Measurements from ENCODE around the gene LRP1. TPM values are rescaled to one million over a fixed set of nuclear protein-coding genes. Genes with fewer than 3 reads are reported as not detected.
A peak's percentile ranks its signal among the peaks of the same experiment; 100 is the strongest.

Gene LRP1
- total RNA-seq, 1 experiment from 2014 or later: 14.7 TPM

- no peaks in the 10 kb centered on the region for H3F3A ChIP-seq (ENCODE audit: low read length, unreplicated experiment)
- no peak overlapping the region for H3K4me3 ChIP-seq (ENCODE audit: low read length)
- H2AFZ ChIP-seq (ENCODE audit: low read length): no peak overlapping the region
- H3K27me3 ChIP-seq (ENCODE audit: low read length): no peaks in the 10 kb centered on the region
- H3K27ac ChIP-seq (ENCODE audit: low read length): 0 out of 2 replicates have a peak overlapping the region, but pooled peaks have one; percentile 7
- H4K20me1 ChIP-seq (ENCODE audit: low read length): no peaks in the 10 kb centered on the region
- POLR2A ChIA-PET (ENCODE audit: unreplicated experiment): no interaction called here
- no peaks in the 10 kb centered on the region for H3K9me2 ChIP-seq (replicated peaks; ENCODE audit: low read length)
- no peak for TF ChIP-seq EZH2 (IDR thresholded peaks at IDR 0.05; ENCODE audit: low read length, unreplicated experiment)
- no peak for TF ChIP-seq CTCF (conservative IDR thresholded peaks at IDR 0.05; ENCODE audit: low read depth, low read length)
- no peak for TF ChIP-seq EZH2phosphoT487 (IDR thresholded peaks at IDR 0.05; ENCODE audit: borderline replicate concordance, low read length)
- no peak overlapping the region for H3K9ac ChIP-seq (ENCODE audit: low read length)
- no peaks in the 10 kb centered on the region for H3K79me2 ChIP-seq (ENCODE audit: low read length)
- no peak overlapping the region for H3K4me2 ChIP-seq (ENCODE audit: low read length)
- no TSS peak for BruUV-seq (replicated peaks)
- no peaks in the 10 kb centered on the region for H3K9me3 ChIP-seq (ENCODE audit: low read length)
- DNase-seq: peak; percentile 36
- CTCF ChIA-PET: no interaction called here
- intact Hi-C loops (cut with micrococcal nuclease): no loop called here
- no peaks in the 10 kb centered on the region; the same call in 1 of the 2 replicates for H3K36me3 ChIP-seq (ENCODE audit: low read depth, low read length)
- H3K4me1 ChIP-seq (ENCODE audit: insufficient read depth, low read length): peaks cover 18% of the 10 kb centered on the region
- ATAC-seq: peak; percentile 58
Observed at GRCh38 chr12:57176846-57177245, 48.6 kb downstream of the LRP1 start.

- H3K36me3 ChIP-seq (ENCODE audit: low read depth, low read length): no peaks in the 10 kb centered on the region; the same call in 1 of the 2 replicates
- H2AFZ ChIP-seq (ENCODE audit: low read length): no peak overlapping the region
- no peak overlapping the region for H3K27ac ChIP-seq (ENCODE audit: low read length)
- ChIA-PET CTCF (no interaction called here), POLR2A (ENCODE audit: unreplicated experiment) (no interaction called here)
- no peak overlapping the region for H3K4me3 ChIP-seq (ENCODE audit: low read length)
- no peaks in the 10 kb centered on the region for H3K79me2 ChIP-seq (ENCODE audit: low read length)
- no peaks in the 10 kb centered on the region for H3K27me3 ChIP-seq (ENCODE audit: low read length)
- TF ChIP-seq EZH2phosphoT487 (IDR thresholded peaks at IDR 0.05; ENCODE audit: borderline replicate concordance, low read length) (no peak), CTCF (conservative IDR thresholded peaks at IDR 0.05; ENCODE audit: low read depth, low read length) (no peak), EZH2 (IDR thresholded peaks at IDR 0.05; ENCODE audit: low read length, unreplicated experiment) (no peak)
- no peaks in the 10 kb centered on the region for H3F3A ChIP-seq (ENCODE audit: low read length, unreplicated experiment)
- ATAC-seq (no peak), DNase-seq (no peak)
- H3K9me3 ChIP-seq (ENCODE audit: low read length): no peaks in the 10 kb centered on the region
- H3K9me2 ChIP-seq (replicated peaks; ENCODE audit: low read length): no peaks in the 10 kb centered on the region
- H3K9ac ChIP-seq (ENCODE audit: low read length): no peak overlapping the region
- H3K4me2 ChIP-seq (ENCODE audit: low read length): no peak overlapping the region
- H4K20me1 ChIP-seq (ENCODE audit: low read length): no peaks in the 10 kb centered on the region
- H3K4me1 ChIP-seq (ENCODE audit: insufficient read depth, low read length): peaks cover 18% of the 10 kb centered on the region
- intact Hi-C loops (cut with micrococcal nuclease): no loop called here
- BruUV-seq (replicated peaks): no TSS peak
Observed at GRCh38 chr12:57177354-57177753, 49.1 kb downstream of the LRP1 start.

- Histone ChIP-seq H3K4me2 (ENCODE audit: low read length) (no peak overlapping the region), H3K9me3 (ENCODE audit: low read length) (no peaks in the 10 kb centered on the region), H3K4me3 (ENCODE audit: low read length) (no peak overlapping the region), H3K27ac (ENCODE audit: low read length) (no peak overlapping the region), H4K20me1 (ENCODE audit: low read length) (no peaks in the 10 kb centered on the region), H3K9me2 (replicated peaks; ENCODE audit: low read length) (no peaks in the 10 kb centered on the region), H3K9ac (ENCODE audit: low read length) (no peak overlapping the region), H2AFZ (ENCODE audit: low read length) (no peak overlapping the region), H3F3A (ENCODE audit: low read length, unreplicated experiment) (no peaks in the 10 kb centered on the region), H3K36me3 (ENCODE audit: low read depth, low read length) (no peaks in the 10 kb centered on the region; the same call in 1 of the 2 replicates), H3K79me2 (ENCODE audit: low read length) (no peaks in the 10 kb centered on the region), H3K27me3 (ENCODE audit: low read length) (no peaks in the 10 kb centered on the region), H3K4me1 (ENCODE audit: insufficient read depth, low read length) (peaks cover 23% of the 10 kb centered on the region)
- TF ChIP-seq EZH2phosphoT487 (IDR thresholded peaks at IDR 0.05; ENCODE audit: borderline replicate concordance, low read length): no peak
- TF ChIP-seq EZH2 (IDR thresholded peaks at IDR 0.05; ENCODE audit: low read length, unreplicated experiment): no peak
- no peak for TF ChIP-seq CTCF (conservative IDR thresholded peaks at IDR 0.05; ENCODE audit: low read depth, low read length)
- BruUV-seq (replicated peaks): no TSS peak
- intact Hi-C loops (cut with micrococcal nuclease): no loop called here
- ChIA-PET CTCF (no interaction called here), POLR2A (ENCODE audit: unreplicated experiment) (no interaction called here)
- DNase-seq (no peak), ATAC-seq (no peak)
Observed at GRCh38 chr12:57178213-57178612, 49.9 kb downstream of the LRP1 start.
